Esophagus (tissue), 2 donors: Measurements from ENCODE around the gene ACE. TPM values are rescaled to one million over a fixed set of nuclear protein-coding genes. Genes with fewer than 3 reads are reported as not detected.

Experiments
- H3K27ac ChIP-seq, 2 donors: one replicate each; pipeline ENCODE4 v1.5.1; 2013; ENCODE audit warnings: low read depth in 2 of 2, mild to moderate bottlenecking in 2 of 2, inconsistent platforms in 1 of 2, low read length in 1 of 2, moderate library complexity in 1 of 2
- H3K27me3 ChIP-seq, 2 donors: one replicate each; pipeline ENCODE4 v1.6.1; 2013; ENCODE audit warnings: low read length in 2 of 2, control low read depth in 1 of 2, mild to moderate bottlenecking in 1 of 2; ENCODE audit not compliant: insufficient read depth in 2 of 2, control insufficient read depth in 1 of 2
- H3K36me3 ChIP-seq, 2 donors: one replicate each; pipeline ENCODE4 v1.6.1; 2013; ENCODE audit warnings: low read length in 1 of 2; ENCODE audit not compliant: control insufficient read depth in 2 of 2, insufficient read depth in 2 of 2
- H3K4me1 ChIP-seq, 2 donors: one replicate each; pipeline ENCODE4 v1.6.1; 2013; ENCODE audit warnings: low read length in 1 of 2; ENCODE audit not compliant: control insufficient read depth in 2 of 2, insufficient read depth in 2 of 2
- H3K4me3 ChIP-seq, 2 donors: one replicate each; pipeline ENCODE4 v1.5.1; 2013; ENCODE audit warnings: low read length in 2 of 2, mild to moderate bottlenecking in 2 of 2, low read depth in 1 of 2, moderate library complexity in 1 of 2
- H3K9me3 ChIP-seq, 2 donors: one replicate each; pipeline ENCODE4 v1.6.1; 2013; ENCODE audit warnings: mild to moderate bottlenecking in 2 of 2, low read depth in 1 of 2, low read length in 1 of 2, moderate library complexity in 1 of 2; ENCODE audit not compliant: control insufficient read depth in 2 of 2, insufficient read depth in 1 of 2
- WGBS, 2 donors: extraction: QIAGEN DNeasy Blood & Tissue Kit; methylation state at CpG; one replicate each; pipeline ENCODE4 v1.1.7; 2013; 5-methylcytosine and 5-hydroxymethylcytosine counted together
- polyA plus RNA-seq, 2 donors: library from polyadenylated mRNA; stranded (reverse); fragments of 200-250 nt; gene quantifications; one replicate each; pipeline ENCODE4 v1.2.3, GENCODE V29; 2013
- donor health status: healthy with polysubstance abuse.
- donor health status: Bipolar disorder and iron deficiency.

ACE gene
- polyA plus RNA-seq, 2 donors: 1.2 to 1.9 TPM

GRCh38 chr17:63494300-63494928 lies 17.6 kb downstream of the ACE start:
- no peaks in the 10 kb centered on the region for H3K27me3 ChIP-seq
- no peak overlapping the region for H3K27ac ChIP-seq
- 90 to 92% methylated on average over 12 of the region's 12 CpGs for WGBS, 2 donors
- no peaks in the 10 kb centered on the region for H3K4me1 ChIP-seq
- H3K9me3 ChIP-seq: no peaks in the 10 kb centered on the region
- no peak overlapping the region for H3K4me3 ChIP-seq
- no peaks in the 10 kb centered on the region for H3K36me3 ChIP-seq

- Histone ChIP-seq H3K27ac (no peak overlapping the region), H3K4me3 (no peak overlapping the region), H3K36me3 (no peaks in the 10 kb centered on the region), H3K4me1 (no peaks in the 10 kb centered on the region), H3K27me3 (no peaks in the 10 kb centered on the region), H3K9me3 (no peaks in the 10 kb centered on the region)
- 66 to 80% methylated on average over 6 of the region's 6 CpGs for WGBS, 2 donors
Measured at GRCh38 chr17:63495491-63495890, 18.6 kb downstream of the ACE start.

- H3K36me3 ChIP-seq: no peaks in the 10 kb centered on the region
- no peak overlapping the region for H3K4me3 ChIP-seq
- H3K9me3 ChIP-seq: no peaks in the 10 kb centered on the region
- no peaks in the 10 kb centered on the region for H3K4me1 ChIP-seq
- no peaks in the 10 kb centered on the region for H3K27me3 ChIP-seq
- no peak overlapping the region for H3K27ac ChIP-seq
- 82 to 88% methylated on average over 12 of the region's 12 CpGs for WGBS, 2 donors
Measured at GRCh38 chr17:63496177-63496576, 19.3 kb downstream of the ACE start.

GRCh38 chr17:63496663-63497400 lies 20.0 kb downstream of the ACE start:
- H3K27me3 ChIP-seq: no peaks in the 10 kb centered on the region
- H3K9me3 ChIP-seq: no peaks in the 10 kb centered on the region
- 91 to 95% methylated on average over 26 to 36 of the region's 36 CpGs for WGBS, 2 donors
- H3K36me3 ChIP-seq: no peaks in the 10 kb centered on the region
- no peaks in the 10 kb centered on the region for H3K4me1 ChIP-seq
- H3K27ac ChIP-seq: no peak overlapping the region
- no peak overlapping the region for H3K4me3 ChIP-seq

GRCh38 chr17:63497708-63498483 lies 21.0 kb downstream of the ACE start:
- H3K9me3 ChIP-seq: no peaks in the 10 kb centered on the region
- H3K27ac ChIP-seq: no peak overlapping the region
- no peak overlapping the region for H3K4me3 ChIP-seq
- peaks cover 0 to 3% of the 10 kb centered on the region in 2 donors for H3K27me3 ChIP-seq
- no peaks in the 10 kb centered on the region for H3K36me3 ChIP-seq
- 57 to 66% methylated on average over 14 to 16 of the region's 16 CpGs for WGBS, 2 donors
- H3K4me1 ChIP-seq: no peaks in the 10 kb centered on the region

GRCh38 chr17:63498626-63499195 lies 21.9 kb downstream of the ACE start:
- Histone ChIP-seq H3K4me3 (no peak overlapping the region), H3K9me3 (no peaks in the 10 kb centered on the region), H3K27ac (no peak overlapping the region), H3K4me1 (no peaks in the 10 kb centered on the region), H3K36me3 (no peaks in the 10 kb centered on the region), H3K27me3 (peaks cover 0 to 3% of the 10 kb centered on the region in 2 donors)
- WGBS, 2 donors: 75 to 83% methylated on average over 9 of the region's 9 CpGs

GRCh38 chr17:63500543-63501390 lies 23.9 kb downstream of the ACE start:
- no peaks in the 10 kb centered on the region for H3K9me3 ChIP-seq
- H3K4me1 ChIP-seq: no peaks in the 10 kb centered on the region
- no peaks in the 10 kb centered on the region for H3K36me3 ChIP-seq
- no peak overlapping the region for H3K4me3 ChIP-seq
- peaks cover 0 to 3% of the 10 kb centered on the region in 2 donors for H3K27me3 ChIP-seq
- WGBS, 2 donors: 67 to 71% methylated on average over 14 of the region's 14 CpGs
- no peak overlapping the region for H3K27ac ChIP-seq

- peaks cover 0 to 3% of the 10 kb centered on the region in 2 donors for H3K27me3 ChIP-seq
- 49 to 52% methylated on average over 8 of the region's 8 CpGs for WGBS, 2 donors
- H3K36me3 ChIP-seq: no peaks in the 10 kb centered on the region
Measured at GRCh38 chr17:63503341-63503705, 26.5 kb downstream of the ACE start.

GRCh38 chr17:63504261-63504660 lies 27.4 kb downstream of the ACE start:
- no peak overlapping the region for H3K4me3 ChIP-seq
- no peaks in the 10 kb centered on the region for H3K36me3 ChIP-seq
- H3K27ac ChIP-seq: no peak overlapping the region
- peaks cover 0 to 3% of the 10 kb centered on the region in 2 donors for H3K27me3 ChIP-seq
- no peaks in the 10 kb centered on the region for H3K9me3 ChIP-seq
- H3K4me1 ChIP-seq: no peaks in the 10 kb centered on the region

More at GRCh38 chr17:63503341-63503705, 26.5 kb downstream of the ACE start:
- Histone ChIP-seq H3K4me1 (no peaks in the 10 kb centered on the region), H3K4me3 (no peak overlapping the region), H3K9me3 (no peaks in the 10 kb centered on the region), H3K27ac (no peak overlapping the region)
